Mucosa of stomach (tissue), 1 donor: ENCODE results near the gene CDH16.
"Not testable (repeated sequence)": the region's sequence is repeated elsewhere in the genome, so short reads cannot be mapped to it uniquely, and the experiment has no call there.

Source experiments
- H3K27me3 ChIP-seq: one replicate; pipeline ENCODE4 v1.7.0; 2013; ENCODE audit warnings: mild to moderate bottlenecking, low read length; ENCODE audit not compliant: control insufficient read depth, insufficient read depth
- H3K36me3 ChIP-seq: one replicate; pipeline ENCODE4 v1.7.0; 2013; ENCODE audit warnings: low read length; ENCODE audit not compliant: control insufficient read depth, insufficient read depth
- H3K4me1 ChIP-seq: one replicate; pipeline ENCODE4 v1.7.0; 2013; ENCODE audit warnings: mild to moderate bottlenecking, low read length; ENCODE audit not compliant: control insufficient read depth, insufficient read depth
- H3K4me3 ChIP-seq: one replicate; pipeline ENCODE4 v1.7.0; 2013; ENCODE audit warnings: low read length
- H3K9ac ChIP-seq: one replicate; pipeline ENCODE4 v1.7.0; 2013; ENCODE audit warnings: mild to moderate bottlenecking, low read length, moderate library complexity
- H3K9me3 ChIP-seq: one replicate; pipeline ENCODE4 v1.7.0; 2013; ENCODE audit warnings: mild to moderate bottlenecking, low read length, moderate library complexity; ENCODE audit not compliant: control insufficient read depth
- donor health status: Pancreatic carcinoma.

CDH16 gene

DNA sequence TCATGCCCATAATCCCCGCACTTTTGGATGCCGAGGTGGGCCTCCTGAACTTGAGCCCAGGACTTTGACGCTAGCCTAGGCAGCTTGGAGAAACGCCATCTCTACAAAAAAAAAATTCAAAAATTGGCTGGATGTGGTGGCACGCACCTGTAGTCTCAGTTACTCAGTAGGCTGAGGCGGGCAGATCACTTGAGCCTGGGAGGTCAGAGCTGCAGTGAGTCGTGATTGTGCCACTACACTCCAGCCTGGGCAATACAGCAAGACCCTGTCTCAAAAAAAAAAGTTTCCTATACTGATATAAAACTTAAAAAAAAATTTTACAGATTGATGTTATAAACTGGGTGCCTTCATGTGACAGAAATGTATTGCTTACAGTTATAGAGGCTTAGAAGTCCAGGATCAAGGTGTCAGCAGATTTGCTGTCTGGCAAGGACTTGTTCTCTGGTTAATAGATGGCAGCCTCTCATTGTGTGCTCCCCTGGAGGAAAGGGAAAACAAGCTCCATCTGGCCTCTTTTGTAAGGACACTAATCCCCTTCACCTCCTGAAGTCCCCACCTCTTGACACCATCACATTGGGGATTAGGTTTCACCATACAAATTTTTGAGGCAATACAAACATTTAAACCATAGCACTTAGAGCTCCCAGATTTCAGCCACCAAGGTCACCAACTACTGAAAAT lies 33.9 kb upstream of the CDH16 start:
- no peaks in the 10 kb centered on the region for H3K9me3 ChIP-seq
- peaks cover 25% of the 10 kb centered on the region for H3K4me1 ChIP-seq
- no peak overlapping the region for H3K9ac ChIP-seq
- H3K36me3 ChIP-seq, result no peaks in the 10 kb centered on the region
- peaks cover 18% of the 10 kb centered on the region for H3K27me3 ChIP-seq
- no peak overlapping the region for H3K4me3 ChIP-seq

DNA sequence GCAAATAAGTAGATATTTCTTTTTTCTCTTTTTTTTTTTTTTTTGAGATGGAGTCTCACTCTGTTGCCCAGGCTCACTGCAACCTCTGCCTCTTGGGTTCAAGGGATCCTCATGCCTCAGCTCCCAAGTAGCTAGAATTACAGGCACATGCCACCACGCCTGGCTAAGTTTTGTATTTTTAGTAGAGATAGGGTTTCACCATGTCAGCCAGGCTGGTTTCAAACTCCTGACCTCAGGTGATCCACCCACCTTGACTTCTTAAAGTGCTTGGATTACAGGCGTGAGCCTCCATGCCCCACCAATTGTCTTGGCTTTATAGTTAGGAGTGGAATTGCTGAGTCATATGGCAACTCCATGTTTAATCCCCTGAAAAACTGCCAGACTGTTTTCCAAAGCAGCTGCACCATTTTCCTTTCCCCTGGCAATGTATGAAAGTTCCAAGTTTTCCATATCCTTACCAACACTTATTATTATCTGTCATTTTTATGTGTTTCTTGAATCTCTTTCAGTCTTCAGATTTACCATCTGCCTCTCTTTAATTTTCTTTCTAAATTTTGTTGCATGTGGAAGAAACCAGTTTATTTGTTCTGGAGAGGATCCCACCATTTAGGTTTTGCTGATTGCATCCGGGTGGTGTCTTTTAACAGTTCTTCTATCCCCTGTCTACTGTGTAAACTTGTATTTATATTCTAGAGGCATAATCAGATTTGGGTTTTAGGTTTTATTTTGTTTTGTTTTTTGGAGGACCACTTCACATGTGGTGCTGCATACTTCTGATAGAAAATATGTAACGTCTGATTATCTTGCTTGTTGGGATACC lies 32.5 kb upstream of the CDH16 start:
- Histone ChIP-seq H3K36me3 (no peaks in the 10 kb centered on the region), H3K4me1 (peaks cover 25% of the 10 kb centered on the region), H3K9me3 (no peaks in the 10 kb centered on the region), H3K9ac (no peak overlapping the region), H3K27me3 (peaks cover 18% of the 10 kb centered on the region), H3K4me3 (no peak overlapping the region)

DNA sequence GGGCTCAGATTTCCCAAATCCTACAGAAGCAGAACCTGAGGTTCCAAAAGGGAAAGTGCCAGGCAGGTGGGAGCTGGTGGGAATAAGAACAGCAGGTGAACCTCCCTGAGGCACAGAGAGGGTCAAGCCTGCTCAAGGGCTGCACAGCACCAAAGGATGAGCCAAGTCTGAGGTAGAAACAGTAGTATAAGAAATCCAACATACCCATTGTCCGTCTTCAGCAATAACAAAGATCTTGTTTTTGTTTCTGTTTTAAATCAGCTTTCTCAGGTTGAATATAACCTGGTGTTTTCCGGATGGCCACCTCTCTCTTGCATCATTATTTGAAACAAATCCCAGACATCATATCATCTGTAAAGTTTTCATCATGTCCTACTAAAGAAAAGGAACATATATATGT lies 31.8 kb upstream of the CDH16 start:
- Histone ChIP-seq H3K36me3 (no peaks in the 10 kb centered on the region), H3K4me3 (no peak overlapping the region), H3K9me3 (no peaks in the 10 kb centered on the region), H3K9ac (no peak overlapping the region), H3K4me1 (peaks cover 25% of the 10 kb centered on the region), H3K27me3 (peaks cover 18% of the 10 kb centered on the region)

DNA sequence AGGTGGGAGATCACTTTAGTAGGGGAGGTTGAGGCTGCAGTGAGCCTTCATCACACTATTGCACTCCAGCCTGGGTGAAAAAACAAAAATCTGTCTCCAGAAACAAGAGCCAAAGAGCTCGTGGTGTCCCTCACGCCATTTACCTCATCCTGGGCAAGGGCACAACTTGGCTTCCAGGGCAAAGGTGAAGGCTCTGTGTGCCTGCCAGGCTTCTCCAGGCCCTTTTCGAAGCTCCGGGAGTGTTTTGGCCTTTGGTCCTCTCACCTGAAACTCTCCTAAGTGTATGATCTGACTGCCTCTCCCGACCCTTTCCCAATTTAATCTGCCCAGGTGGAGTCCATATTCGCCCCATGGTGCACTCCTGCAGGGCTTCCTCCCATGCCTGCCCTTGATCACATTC lies 30.8 kb upstream of the CDH16 start:
- H3K4me1 ChIP-seq, result peaks cover 25% of the 10 kb centered on the region

DNA sequence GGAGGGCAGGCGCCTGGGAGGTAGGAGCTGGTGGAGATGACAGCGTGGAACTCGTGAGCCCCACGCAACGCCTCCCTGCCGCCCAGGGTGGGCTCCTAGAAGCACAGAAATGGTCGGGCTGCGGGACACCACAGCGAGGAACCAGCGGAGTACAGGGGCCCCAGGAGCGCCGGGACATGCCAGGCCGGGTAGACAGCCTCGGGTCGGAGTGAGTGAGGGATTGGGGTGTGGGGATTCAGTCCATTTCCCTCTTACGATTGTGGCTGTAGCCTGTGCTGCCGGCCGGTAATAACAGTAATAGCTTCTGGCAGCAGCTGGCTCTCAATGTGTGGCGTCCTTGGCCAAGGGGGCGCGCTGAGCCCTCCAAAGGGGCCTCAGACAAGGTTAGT lies 30.1 kb upstream of the CDH16 start:
- H3K27me3 ChIP-seq, result peaks cover 18% of the 10 kb centered on the region
- no peaks in the 10 kb centered on the region for H3K9me3 ChIP-seq
- peak overlapping the region; percentile 51 for H3K9ac ChIP-seq
- H3K36me3 ChIP-seq, result no peaks in the 10 kb centered on the region
- H3K4me3 ChIP-seq, result no peak overlapping the region
- H3K4me1 ChIP-seq, result peaks cover 21% of the 10 kb centered on the region

More for the DNA sequence above, 30.8 kb upstream of the CDH16 start:
- H3K36me3 ChIP-seq, result no peaks in the 10 kb centered on the region
- H3K27me3 ChIP-seq, result peaks cover 18% of the 10 kb centered on the region
- H3K9ac ChIP-seq, result peak overlapping the region; percentile 51
- no peak overlapping the region for H3K4me3 ChIP-seq
- no peaks in the 10 kb centered on the region for H3K9me3 ChIP-seq

DNA sequence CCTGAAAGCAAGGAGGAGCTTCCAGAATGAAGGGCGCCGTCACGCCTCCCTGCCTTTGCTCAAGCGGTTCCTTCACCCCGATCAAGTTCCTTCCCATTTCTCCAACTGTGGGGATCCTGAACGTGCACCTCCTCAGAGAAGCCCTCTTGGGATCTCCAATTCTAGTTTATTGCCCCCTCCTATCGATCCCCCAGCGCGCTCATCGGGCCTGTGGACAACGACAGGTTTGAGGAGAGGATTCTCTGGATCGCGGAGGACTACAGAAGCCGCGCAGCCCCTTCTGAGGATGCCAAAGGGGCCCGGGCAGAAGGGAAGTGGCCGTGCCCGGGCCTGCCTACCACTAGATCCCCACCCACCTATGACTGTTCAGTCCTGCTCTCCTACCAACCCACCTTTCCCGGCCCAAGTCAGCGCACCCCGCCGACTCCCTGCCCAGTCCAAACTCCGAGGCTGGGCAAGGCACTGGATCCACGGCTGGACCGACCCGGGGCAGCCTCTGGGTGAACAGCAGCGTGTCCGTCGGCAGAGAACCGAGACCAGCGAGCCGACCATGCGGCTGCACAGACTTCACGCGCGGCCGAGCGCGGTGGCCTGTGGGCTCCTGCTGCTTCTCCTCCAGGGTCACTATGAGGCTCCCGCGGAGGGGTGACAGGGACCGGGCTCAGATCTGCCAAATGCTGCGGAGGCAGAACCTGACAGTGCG lies 29.6 kb upstream of the CDH16 start:
- Histone ChIP-seq H3K27me3 (peaks cover 18% of the 10 kb centered on the region), H3K9me3 (no peaks in the 10 kb centered on the region), H3K4me3 (peak overlapping the region; percentile 57), H3K36me3 (no peaks in the 10 kb centered on the region), H3K9ac (peak overlapping the region; percentile 51), H3K4me1 (peaks cover 16% of the 10 kb centered on the region)

DNA sequence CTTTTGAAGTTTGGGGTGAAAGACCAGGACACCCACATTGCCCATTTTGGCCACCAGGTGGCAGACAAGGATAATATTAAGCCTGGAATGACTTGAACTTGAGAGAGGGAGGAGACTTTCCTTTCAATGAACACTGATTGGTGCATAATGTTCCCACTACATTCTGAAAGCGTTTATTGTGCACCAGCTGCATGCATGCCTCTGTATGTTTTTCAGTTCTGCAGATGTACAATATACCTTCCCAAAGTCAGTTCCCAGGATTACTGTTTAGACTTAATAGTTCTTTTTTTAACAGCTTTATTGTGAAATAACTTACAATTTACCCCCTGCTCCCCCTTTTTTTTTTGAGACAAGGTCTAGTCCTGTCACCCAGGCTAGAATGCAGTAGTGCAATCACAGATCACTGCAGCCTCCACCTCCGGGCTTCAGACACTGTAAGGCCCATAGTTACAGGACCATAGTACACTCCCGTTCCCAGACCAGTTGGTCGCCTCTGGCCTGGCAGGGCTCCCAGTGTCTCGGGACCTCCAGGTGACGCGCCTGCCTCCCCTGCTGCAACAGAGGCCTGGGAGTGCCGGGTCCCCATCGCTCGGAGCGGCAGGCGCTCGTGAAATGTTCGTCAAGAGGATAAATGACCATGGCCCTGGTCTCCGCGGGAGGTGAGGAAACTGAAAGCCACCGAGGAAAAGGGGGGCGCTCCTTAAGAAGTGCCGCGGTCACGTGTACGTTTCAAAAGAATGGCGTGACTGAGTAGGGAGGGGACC lies 28.8 kb upstream of the CDH16 start:
- peaks cover 9% of the 10 kb centered on the region for H3K4me1 ChIP-seq
- no peaks in the 10 kb centered on the region for H3K9me3 ChIP-seq
- peak overlapping the region; percentile 57 for H3K4me3 ChIP-seq
- peaks cover 18% of the 10 kb centered on the region for H3K27me3 ChIP-seq
- H3K9ac ChIP-seq, result peak overlapping the region; percentile 56
- H3K36me3 ChIP-seq, result no peaks in the 10 kb centered on the region

DNA sequence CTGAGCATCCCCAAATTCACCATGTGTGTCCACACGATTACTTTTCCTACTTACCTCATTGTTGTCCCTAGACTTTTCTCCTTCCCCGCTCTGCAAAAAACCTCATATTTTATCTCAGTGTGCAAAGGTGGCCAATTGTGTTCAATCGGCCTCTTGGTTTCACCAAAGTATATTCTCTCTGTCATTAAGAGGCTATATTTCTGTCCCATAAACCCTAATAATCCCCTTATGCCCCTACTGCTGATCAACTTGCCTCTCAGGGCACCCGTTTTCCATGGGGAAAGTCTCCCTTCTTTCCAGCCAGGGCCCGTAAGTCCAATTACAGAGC lies 28.3 kb upstream of the CDH16 start:
- H3K9ac ChIP-seq, result no peak overlapping the region
- no peaks in the 10 kb centered on the region for H3K36me3 ChIP-seq
- H3K27me3 ChIP-seq, result peaks cover 18% of the 10 kb centered on the region
- H3K9me3 ChIP-seq, result no peaks in the 10 kb centered on the region
- peaks cover 9% of the 10 kb centered on the region for H3K4me1 ChIP-seq
- no peak overlapping the region for H3K4me3 ChIP-seq

DNA sequence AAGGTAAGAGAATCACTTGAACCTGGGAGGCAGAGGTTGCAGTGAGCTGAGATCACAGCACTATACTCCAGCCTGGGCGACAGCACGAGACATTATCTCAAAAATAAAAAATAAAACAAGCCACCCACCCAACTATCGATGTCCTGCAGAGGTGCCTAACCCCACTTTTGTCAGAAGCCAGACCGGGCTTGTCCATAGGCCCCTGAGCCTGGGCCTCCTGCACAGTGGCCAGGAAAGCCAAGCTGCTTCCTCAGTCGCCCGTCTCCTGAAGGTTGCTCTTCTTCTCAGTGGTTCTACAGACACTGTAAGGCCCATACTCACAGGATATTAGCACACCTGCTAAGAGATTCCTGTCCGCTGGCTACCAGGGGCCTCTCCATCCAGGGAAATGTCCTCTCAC lies 27.9 kb upstream of the CDH16 start:
- Histone ChIP-seq H3K9ac (no peak overlapping the region), H3K9me3 (no peaks in the 10 kb centered on the region), H3K4me3 (no peak overlapping the region)

DNA sequence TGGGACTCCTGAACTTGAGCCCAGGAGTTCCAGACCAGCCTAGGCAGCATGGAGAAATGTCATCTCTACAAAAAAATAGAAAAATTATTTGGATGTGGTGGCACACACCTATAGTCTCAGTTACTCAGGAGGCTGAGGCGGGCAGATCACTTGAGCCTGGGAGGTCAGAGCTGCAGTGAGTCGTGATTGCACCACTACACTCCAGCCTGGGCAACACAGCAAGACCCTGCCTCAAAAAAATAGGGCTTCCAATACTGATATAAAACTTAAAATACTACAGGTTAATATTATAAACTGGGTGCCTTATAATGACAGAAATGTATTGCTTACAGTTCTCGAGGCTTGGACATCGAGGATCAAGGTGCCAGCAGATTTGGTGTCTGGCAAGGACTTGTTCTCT lies 27.3 kb upstream of the CDH16 start:
- no peak overlapping the region for H3K9ac ChIP-seq
- H3K4me1 ChIP-seq, result peaks cover 9% of the 10 kb centered on the region
- H3K4me3 ChIP-seq, result no peak overlapping the region
- H3K9me3 ChIP-seq, result no peaks in the 10 kb centered on the region
- peaks cover 18% of the 10 kb centered on the region for H3K27me3 ChIP-seq
- peaks cover 9% of the 10 kb centered on the region for H3K36me3 ChIP-seq

More for the DNA sequence above, 27.9 kb upstream of the CDH16 start:
- Histone ChIP-seq H3K36me3 (peaks cover 3% of the 10 kb centered on the region), H3K27me3 (peaks cover 18% of the 10 kb centered on the region), H3K4me1 (peaks cover 9% of the 10 kb centered on the region)

DNA sequence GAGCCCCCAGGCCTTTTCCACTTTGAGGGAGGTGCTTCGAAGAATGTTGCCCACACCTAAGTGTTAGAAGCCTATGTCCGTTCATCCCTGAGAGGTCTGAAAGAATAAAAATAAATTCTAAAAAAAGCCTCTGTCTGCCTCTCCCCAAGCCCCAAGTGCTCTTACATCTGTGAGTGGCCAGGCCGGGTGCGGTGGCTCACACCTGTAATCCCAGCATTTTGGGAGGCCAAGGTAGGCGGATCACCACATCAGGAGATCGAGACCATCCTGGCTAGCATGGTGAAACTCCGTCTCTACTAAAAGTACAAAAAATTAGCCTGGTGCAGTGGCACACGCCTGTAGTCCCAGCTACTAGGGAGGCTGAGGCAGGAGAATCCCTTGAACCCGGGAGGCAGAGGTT lies 26.3 kb upstream of the CDH16 start:
- H3K4me1 ChIP-seq, H3K4me3 ChIP-seq, H3K9ac ChIP-seq, H3K9me3 ChIP-seq: not testable (repeated sequence)
- peaks cover 18% of the 10 kb centered on the region for H3K36me3 ChIP-seq
- H3K27me3 ChIP-seq, result peaks cover 18% of the 10 kb centered on the region
